GM19328 (cell line): ENCODE data around the gene ARHGEF2.

Experiments
- ATAC-seq: cut with Tn5 transposase; IDR thresholded peaks from one replicate; pipeline ENCODE4 v1.9.1; 2021; ENCODE audit warnings: mild to moderate bottlenecking, moderate library complexity; ENCODE audit not compliant: unreplicated experiment

The ARHGEF2 gene

DNA sequence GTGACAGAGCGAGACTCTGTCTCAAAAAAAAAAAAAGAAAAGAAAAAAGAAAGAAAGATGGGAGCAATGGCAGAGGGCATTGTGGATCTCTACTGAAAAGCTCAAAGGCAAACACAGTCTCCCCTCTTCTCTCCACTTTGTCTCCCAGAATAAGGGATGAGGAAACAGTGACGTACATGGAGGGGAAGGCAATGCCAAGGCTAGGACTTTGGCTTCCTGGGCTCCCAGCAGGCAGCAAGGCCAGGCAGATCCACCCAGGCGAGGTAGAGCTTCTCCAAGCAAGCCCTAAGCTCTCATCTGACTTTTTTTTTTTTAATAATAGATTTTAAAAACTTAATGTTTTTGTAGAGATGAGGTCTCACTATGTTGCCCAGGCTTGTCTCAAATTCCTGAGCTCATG is 4.6 kb downstream of the ARHGEF2 start:
- ATAC-seq: no peak

DNA sequence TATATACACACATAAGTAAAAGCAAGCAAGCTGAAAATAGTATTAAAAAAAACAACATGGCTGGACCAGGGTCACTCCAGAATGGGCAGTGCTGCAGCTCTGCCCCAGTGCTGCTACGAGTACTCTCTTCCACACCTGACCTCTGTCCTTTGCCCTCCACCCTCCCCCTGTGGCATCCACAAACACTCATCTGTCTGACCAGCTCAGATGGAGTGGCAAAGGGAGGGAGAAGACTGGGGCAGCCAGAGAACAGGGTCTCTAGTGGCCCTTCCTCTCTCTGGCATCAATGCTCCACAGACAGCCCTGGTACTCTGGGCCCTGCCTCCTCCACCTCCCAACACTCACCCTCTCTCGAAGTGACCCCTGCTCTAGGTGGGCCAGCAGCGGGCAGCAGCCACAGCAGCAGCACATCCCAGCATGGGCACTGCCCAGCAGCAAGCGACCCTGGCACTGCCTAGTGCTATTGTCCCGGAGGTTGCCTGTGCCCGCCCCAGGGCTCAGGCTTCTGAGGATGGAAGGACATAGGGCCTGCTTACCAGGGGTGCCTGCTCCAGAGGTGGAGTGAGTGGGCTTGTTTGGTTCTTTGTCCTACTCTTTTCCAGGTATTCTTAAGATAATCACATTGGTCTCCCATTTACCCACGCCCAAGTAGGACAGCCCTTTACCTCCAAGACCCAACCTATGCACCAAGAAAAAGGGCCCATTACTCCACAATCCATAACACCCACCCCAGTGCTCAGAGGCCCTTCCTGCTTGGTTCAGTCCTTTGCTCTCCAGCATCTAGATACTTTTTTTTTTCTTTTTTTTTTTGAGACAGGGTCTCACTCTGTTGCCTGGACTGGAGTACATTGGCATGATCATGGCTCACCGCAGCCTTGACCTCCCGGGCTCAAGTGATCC is 6.2 kb downstream of the ARHGEF2 start:
- ATAC-seq: no peak

DNA sequence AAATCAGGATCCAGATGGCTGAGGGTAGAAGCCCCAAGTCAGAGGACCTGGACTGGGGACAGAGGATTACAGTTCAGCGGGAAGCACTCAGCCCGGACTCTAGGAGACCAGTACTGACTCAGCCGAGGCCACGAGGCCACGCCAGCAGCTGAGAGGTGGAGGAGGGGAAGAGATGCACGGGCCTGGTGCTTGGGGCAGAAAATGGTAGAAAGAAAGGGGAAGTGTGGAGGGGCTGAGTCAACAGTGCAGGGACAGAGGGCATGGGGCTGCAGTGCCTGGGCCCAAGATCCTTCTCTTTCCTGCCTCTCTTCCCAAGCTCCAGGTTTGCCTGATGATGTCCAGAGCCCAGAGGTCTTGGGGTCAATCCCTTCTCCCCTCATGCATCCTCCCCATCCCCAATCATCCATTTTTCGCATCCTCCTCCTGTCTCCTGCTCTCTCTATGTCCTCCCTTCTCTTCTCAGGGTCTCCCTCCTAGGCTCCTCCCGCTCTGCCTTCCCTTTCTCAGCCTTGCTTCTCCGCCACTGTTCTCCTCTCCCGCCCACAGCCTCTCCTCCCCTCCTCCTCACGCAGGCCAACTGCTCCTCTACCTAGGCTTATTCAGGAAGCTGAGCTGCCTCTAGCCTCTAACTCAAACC is 7.7 kb downstream of the ARHGEF2 start:
- ATAC-seq: no peak

DNA sequence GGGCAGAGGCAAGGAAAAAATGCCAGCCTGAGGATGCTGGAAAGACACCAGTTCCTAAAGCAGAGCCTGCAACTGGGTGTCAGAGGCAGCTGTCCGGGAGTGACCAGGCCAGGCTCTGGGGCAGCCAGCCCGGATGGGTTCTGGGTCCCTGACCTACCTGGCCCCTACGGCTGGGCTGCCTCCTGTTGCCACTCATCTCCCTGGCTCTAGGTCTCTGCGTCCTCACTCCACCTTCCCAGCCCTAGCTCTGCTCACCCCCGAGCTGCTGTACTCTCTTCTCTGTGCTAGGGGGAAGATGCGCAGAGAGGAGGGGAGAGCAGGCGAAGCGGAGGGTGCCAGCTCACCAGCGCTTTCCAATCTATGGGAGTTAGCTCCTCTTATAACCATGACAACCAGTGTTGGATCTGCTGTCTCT is 9.0 kb downstream of the ARHGEF2 start:
- ATAC-seq: no peak

DNA sequence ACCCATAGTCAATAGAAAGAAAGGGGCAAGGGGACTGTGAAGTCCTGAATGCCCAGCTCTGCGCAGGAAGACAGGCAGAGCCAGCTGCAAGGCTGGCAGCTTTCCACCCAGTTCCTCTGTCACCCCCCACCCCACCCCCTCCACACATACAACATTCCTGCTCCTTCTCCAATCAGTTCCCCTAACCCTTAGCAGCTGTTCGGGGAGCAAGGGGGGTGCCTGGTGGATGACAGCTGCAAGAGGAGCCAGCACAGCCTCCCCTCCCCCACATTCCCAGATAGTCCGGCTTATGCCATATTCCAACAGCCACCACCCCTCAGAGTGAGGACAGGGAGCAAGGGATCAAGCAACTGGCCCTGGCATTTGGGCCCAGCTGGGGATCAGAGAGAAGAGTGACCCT is 9.7 kb downstream of the ARHGEF2 start:
- no peak for ATAC-seq

DNA sequence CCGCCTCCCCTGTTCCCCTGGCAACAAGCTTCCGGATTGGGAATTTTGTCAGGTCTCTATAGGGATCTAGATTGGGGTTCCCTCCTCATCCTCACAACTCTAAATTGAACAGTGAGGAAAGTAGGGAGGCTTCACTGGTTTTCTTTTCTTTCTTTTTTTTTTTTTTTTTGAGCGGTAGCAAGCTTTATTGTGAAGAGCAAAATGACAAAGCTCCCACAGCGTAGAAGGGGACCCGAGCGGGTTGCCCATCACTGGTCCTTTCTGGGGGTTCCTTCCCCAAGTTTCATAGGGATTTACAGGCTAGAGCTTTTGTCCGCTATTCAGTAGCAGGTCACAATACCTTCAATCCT is 10.3 kb downstream of the ARHGEF2 start:
- no peak for ATAC-seq

DNA sequence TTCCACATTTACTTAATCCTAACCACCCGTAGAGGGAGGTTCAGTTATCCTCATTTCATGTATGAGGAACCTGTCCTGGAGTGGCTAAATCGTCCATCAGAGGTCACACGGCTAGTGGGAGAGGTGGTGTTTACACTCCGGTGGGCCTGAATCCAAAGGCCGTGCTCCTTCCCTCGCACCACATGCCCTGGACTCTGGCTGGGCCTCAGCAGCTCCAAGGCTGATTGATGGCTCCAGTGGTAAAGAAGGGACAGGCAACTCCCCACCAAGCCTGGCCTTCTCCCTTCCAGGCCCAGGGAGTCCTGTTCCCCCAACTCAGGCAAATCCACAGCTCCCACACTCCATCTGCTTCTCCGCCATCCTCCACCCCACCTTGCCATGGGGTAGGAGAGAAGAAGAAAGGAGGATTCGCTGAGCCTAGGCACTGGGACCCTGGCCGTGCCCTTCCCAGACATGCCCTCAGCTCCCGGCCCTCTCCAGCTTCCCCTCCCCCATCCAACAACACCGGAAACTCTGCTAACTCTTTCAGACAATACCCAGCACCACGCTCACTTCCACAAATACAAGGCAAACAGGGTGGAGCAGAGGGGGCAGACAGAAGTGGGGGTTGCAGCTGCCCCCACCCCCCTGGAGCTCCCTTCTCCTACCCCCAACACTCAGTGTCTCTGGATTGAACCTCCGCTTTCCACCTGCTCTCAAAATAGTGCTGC is 10.9 kb downstream of the ARHGEF2 start:
- ATAC-seq: no peak

DNA sequence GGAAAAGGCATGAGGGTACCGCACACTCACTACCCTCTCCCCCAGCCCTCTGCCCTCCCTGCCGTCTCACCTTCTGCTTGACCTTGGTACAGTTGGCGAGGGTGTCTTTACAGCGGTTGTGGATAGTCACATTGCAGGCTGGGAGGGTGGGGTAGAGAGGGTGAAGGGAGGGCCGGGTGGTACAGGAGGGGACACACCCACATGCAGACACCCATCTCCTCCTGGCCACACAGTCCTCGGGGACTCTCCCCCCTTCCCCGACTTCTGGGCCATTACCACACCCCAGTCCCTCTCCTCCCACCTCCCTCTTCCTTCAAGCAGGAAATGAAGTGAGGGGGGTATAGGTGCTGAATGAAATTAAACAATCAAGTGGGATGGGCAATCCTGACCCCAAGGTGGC is 11.6 kb downstream of the ARHGEF2 start:
- no peak for ATAC-seq

DNA sequence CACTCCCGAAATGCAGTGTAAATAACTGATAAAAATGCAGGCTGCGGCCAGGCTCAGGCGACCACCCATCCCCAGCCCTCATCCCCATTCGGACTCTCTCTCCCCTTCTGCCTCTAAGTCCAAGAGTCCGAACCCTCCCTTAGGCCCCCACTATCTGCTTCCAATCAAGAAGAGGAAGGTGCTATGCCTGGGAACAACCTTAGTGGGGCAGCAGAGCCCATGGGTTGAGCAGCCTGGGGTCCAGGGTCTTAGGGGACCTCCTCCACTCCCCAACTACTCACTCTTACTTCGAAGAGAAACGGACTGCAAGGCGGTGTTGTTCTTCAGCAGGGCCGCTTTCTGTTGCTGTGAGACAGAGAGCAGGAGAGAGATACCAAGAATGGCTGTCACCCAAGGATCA is 12.2 kb downstream of the ARHGEF2 start:
- ATAC-seq: no peak

DNA sequence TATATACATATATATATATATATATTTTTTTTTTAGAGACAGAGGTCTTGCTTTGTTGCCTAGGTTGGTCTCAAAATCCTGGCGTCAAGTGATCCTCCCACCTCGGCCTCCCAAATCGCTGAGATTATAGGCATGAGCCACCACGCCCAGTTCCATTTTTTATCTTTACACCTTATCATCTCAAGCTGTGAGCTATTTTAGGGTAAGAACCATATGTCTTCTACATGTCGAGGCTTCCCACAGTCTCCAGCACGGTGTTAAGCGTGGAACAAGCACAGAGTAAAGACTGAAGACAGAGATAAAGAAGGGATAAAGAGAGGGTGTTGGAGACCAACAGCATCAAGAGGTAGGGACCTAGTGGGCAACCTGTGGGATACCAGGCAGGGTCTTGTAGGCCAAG is 14.2 kb downstream of the ARHGEF2 start:
- no peak for ATAC-seq

DNA sequence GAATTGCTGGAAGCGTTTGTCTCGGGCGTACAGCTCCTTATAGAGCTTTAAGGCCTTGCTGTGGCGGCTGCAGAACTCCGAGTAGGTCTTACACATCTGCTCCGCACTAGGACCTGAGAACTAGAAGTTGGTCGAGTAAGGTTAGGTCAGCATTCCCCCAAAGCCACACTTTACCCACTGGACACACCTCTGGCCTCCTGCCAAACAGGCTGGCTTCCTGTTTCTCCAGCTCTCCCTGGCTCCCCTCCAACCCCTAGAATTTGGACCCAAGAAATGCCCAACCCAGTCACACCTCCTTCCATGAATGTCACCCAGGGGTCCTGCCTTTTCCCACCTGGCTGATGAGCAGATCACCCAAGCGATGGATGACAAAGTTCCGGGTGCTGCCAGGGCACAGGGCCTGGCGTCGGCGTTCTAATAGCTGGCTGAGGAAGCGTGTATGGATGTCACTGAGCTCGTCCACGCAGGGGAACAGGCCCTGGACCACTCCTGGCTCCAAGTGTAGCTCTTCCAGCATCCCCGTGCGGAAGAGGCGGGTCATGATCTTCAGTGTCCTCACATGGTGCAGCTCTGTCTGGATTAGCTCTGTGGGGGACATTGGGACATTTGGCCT is 15.6 kb downstream of the ARHGEF2 start:
- no peak for ATAC-seq

DNA sequence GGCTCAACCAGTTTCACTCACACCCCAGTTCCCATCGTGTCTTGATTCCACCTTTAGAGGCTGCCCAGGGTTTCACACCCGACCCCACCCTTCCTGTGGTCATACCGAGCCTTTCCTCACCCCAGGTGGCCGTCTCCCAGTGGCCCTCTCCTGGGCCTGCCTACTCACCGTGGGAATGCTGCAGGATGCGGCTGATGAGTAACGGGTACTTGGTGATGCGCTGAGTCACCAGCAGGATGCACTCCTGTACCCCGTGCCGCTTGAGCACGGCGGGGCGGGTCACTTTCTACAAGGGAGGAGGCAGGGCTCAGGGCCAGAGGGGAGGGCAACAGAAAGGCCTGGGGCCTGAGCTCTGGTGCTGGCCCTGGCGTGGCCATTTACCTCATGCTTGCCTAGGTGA is 16.4 kb downstream of the ARHGEF2 start:
- no peak for ATAC-seq

DNA sequence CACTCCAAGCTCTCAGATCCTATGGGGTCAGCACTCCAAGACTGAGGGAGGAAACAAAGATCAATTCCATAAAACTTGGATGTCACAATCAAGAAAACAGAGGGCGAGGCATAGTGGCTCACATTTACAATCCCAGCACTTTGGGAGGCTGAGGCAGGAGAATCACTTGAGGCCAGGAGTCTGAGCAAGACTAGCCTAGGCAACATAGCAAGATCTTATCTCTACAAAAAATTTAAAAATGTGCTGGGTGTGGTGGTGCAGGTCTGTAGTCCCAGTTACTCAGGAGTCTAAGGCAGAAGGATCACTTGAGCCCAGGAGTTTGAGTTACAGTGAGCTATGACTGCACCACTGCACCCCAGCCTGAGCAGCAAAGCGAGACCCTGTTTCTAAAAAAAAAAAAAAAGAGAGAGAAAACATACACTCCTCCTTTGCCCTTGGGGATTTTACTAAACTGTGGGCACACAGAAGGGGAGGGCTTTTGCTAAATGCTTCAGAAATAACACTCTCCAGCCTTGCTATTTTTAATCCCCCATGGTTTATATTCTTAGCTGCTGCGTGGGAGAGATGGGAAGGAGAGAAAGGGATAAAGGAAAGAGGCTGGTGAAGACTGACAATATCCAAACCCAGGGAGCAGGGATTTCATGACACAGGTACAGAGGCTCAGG is 18.1 kb downstream of the ARHGEF2 start:
- ATAC-seq: no peak

DNA sequence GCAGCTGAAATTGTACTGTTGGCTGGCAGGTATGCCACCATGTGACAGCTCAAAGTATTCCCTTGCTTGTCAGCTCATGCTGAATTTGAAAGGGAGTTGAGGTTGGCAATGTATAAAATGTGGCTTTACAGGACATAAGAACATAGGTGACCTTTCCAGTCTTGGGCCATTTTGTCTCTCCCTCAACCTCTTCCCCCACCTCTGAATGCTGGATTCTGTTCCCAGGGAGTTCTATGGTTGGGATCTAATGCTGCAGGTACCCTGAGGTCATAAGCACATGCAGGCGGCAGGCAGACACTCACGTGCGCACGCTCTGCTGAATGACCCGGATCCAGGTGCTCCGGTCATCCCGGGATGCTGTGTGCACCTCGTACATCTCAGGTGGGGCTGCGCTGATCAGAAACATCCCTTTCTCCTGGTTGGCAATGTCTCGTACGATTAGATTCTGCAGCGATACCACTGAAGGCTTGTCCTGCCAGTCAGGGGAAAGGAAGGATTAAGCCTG is 20.9 kb downstream of the ARHGEF2 start:
- no peak for ATAC-seq

DNA sequence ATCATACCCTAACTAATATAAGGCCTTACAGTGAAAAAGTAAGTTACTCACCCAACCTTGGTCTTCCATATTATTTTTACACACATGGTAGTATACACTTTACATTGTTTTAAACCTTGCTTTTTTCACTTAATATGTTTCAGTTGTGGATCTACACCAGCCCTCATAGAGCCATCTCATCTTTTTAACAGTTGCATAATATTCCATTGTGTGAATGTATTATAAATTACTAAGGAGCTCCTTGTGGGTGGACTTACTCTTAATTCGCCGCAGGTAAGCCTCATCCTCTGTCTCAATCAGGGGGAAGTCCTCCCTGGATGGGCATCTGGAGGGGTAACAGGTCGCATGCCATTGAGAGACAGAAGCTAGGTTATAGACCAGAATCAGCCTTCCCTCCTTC is 23.7 kb downstream of the ARHGEF2 start:
- no peak for ATAC-seq

DNA sequence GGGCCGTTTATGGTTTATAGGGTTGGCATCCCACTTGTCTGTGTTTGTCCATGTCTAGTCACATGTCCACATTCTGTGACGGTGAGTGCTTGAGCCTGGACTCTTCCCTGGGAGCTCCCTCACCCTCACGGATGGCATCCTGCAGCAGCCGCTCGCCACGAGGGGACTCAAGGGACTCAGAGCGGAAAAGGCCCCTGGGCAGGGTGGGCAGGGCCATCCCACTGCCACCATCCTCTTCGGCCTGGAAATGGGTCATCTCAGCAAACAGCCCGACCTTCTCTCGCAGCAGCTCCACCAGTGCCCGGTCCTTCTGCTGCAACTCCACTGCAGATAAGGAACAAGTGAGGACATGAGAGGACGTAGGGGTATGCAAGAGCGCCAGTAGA is 25.8 kb downstream of the ARHGEF2 start:
- ATAC-seq: no peak

DNA sequence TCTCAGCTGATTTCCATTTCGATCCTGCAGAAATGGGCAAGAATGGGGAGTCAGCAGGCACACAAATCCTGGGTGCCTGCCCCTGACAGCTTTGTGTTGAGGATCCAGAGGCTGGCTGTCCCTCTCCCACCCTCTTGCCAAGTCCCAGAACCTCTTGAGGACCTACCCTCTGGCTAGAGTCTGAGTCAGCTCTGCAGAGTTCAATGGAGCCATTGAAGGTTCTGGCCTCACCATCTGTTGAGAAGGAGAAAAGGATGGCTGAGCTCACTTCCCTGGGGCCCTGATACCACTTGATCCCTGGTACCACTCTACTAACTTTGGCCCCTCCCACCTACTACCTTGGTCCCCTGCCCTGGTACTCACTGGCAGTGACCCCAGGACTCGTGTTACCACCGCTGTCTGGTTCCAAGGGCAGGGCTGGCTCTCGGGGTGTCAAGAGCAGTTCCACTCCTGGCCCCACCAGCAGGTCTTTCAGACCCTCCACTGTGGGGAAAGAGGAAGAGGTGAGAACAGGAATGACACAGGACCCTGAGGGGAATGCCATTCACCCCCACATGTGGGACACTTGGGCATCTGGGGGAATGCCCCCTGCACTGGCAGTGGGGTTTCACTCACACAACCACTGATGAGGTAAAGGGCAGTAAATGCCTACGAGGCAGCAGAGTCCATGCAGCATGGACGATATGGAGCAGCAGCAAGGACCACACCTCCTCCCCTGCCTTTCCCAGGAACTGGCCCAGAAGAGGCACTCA is 26.4 kb downstream of the ARHGEF2 start:
- ATAC-seq: no peak

DNA sequence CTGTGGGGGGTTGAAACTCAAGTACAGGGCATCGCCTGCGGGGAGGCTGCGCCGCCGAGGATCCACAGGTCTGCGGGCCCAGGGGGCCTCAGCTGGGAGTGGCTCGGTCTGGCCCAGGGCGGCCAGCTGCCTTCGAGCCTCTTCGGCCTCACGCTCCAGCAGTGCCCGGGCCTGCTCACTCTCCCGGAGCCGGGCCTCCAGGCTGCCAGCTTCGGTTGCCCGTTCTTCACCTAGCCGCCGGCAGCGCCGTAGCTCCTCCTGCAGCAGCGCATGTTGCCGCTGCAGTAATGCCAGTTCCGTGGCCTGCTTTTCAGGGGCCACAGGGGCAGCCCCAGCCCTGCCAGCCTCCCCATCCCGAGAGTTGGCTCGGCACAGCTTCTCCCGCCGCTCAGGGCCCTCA is 27.5 kb downstream of the ARHGEF2 start:
- no peak for ATAC-seq

DNA sequence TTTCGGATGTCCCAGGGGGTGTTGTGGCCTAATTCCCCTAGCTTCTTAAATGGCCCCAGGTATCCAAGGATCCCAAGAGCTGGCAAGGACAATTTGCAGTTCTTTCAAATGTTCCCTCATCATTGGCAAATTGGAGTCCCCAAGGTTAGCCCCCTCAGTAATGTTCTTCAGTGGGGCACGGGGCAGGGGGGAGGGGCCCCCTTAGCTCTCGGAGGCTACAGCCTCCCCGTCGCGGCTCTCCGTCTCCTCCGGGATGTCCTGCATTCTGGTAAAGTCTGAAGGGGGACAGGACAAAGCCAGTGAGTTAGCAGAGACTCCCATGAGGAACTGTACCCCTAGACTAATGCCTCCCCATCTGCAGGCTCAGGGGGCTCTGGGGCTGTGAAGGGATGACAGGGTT is 30.6 kb downstream of the ARHGEF2 start:
- ATAC-seq: no peak

DNA sequence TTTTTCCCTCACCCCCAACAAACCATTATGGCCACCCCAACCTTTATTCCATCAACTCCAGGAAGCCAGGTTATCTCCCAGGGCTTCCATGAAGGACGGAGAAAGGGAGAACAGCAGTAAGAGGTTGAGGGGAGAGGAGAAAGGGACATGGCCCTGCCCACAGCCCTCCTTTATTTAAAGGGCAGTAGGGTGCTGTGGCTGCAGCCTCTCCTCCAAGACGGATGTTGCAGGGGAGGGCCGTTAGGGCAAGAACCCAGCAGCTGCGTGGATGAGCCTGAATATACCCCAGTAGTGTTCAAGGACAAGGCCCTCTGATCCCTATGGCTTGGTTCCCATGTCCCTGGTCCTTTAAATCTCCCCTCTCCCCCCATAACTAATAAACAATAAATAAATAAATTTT is 31.1 kb downstream of the ARHGEF2 start:
- no peak for ATAC-seq
